Sigmoid colon (tissue), 7 donors: Measurements from ENCODE around the gene SLC35B1. TPM values are rescaled to one million over a fixed set of nuclear protein-coding genes. Genes with fewer than 3 reads are reported as not detected.
A peak's percentile ranks its signal among the peaks of the same experiment; 100 is the strongest.

ENCODE experiments used
- DNase-seq: peaks from one replicate; pipeline ENCODE4 v3.0.0-alpha.2; 2019
- H3K27ac ChIP-seq, 4 donors: fragments of 200-600 bp; sonication (generic); one replicate each; pipeline ENCODE4 v1.5.1; 2016 to 2019; ENCODE audit warnings: mild to moderate bottlenecking in 1 of 4
- H3K27me3 ChIP-seq, 3 donors: fragments of 200-600 bp; sonication (generic); one replicate each; pipeline ENCODE4 v1.5.1; 2019; ENCODE audit warnings: mild to moderate bottlenecking in 1 of 3
- H3K36me3 ChIP-seq, 4 donors: fragments of 200-600 bp; sonication (generic); one replicate each; pipeline ENCODE4 v1.5.1; 2016 to 2019
- H3K4me1 ChIP-seq, 4 donors: fragments of 200-600 bp; sonication (generic); one replicate each; pipeline ENCODE4 v1.5.1; 2017 to 2019
- H3K4me3 ChIP-seq, 4 donors: fragments of 200-600 bp; sonication (generic); one replicate each; pipeline ENCODE4 v1.5.1; 2017 to 2019; ENCODE audit warnings: mild to moderate bottlenecking in 2 of 4, moderate library complexity in 1 of 4
- H3K9me3 ChIP-seq, 4 donors: fragments of 200-600 bp in 3 of 4; sonication (generic) in 3 of 4; one replicate each; pipeline versions ENCODE4 v1.5.1 to v1.6.1; 2013 to 2019
- EP300 ChIP-seq, 4 donors: sonication (generic); formaldehyde crosslinking; IDR thresholded peaks; one replicate each; pipeline ENCODE4 v1.6.1; 2017; ENCODE audit warnings: antibody characterized with exemption in 4 of 4
- POLR2A ChIP-seq, 2 donors: fragments of 450-650 bp; IDR thresholded peaks; one replicate each; pipeline ENCODE4 v1.6.1; 2016; ENCODE audit warnings: antibody characterized with exemption in 2 of 2, mild to moderate bottlenecking in 2 of 2, moderate library complexity in 2 of 2
- POLR2AphosphoS5 ChIP-seq, 4 donors: sonication (generic); formaldehyde crosslinking; IDR thresholded peaks; one replicate each; pipeline ENCODE4 v1.6.1; 2017; ENCODE audit warnings: antibody characterized with exemption in 4 of 4
- whole genome bisulfite sequencing, 2 donors: extraction: QIAGEN DNeasy Blood & Tissue Kit; methylation state at CpG; one replicate each; pipeline ENCODE4 v1.1.7; 2013; 5-methylcytosine and 5-hydroxymethylcytosine counted together
- intact Hi-C: fragments of 100-400 bp; cut with DNase I; formaldehyde crosslinking; loops from one replicate; pipeline ENCODE4 v1.15.1; 2023
- polyA plus RNA-seq, 3 donors: library from polyadenylated mRNA; stranded (reverse); fragments of 200-250 nt; gene quantifications; one replicate each; pipeline ENCODE4 v1.2.3, GENCODE V29; 2013
- total RNA-seq, 4 donors: library from RNA; depleted of rRNA; stranded (reverse); fragments of >200 nt; gene quantifications; one replicate each; pipeline ENCODE4 v1.1.0, GENCODE V29; 2016
- TF ChIP-seq, protein P1 (sequence below), 4 experiments: fragments of 450-650 bp in 3 of 4; fragments of 200-600 bp in 1 of 4; IDR thresholded peaks; one replicate each; pipeline ENCODE4 v1.5.1; 2016 to 2019; ENCODE audit warnings: antibody characterized with exemption in 4 of 4, mild to moderate bottlenecking in 3 of 4, moderate library complexity in 2 of 4
- donor health status: healthy with polysubstance abuse.
- donor health status: Bipolar disorder and iron deficiency.
- donor health status: healthy.

Gene SLC35B1
- total and polyA plus RNA-seq, 7 donors: 13.0 to 59.7 (median 24.0) TPM

GRCh38 chr17:49715717-49716279 is 8.0 kb upstream of the SLC35B1 start:
- Histone ChIP-seq H3K9me3 (no peaks in the 10 kb centered on the region), H3K4me1 (peaks cover 0 to 8% (median 0%) of the 10 kb centered on the region in 4 donors), H3K27ac (peak overlapping the region in 1 of 4 donors; percentile 71), H3K4me3 (no peak overlapping the region), H3K27me3 (no peaks in the 10 kb centered on the region), H3K36me3 (peaks cover 35 to 98% (median 48%) of the 10 kb centered on the region in 4 donors)
- TF ChIP-seq, protein P1, sequence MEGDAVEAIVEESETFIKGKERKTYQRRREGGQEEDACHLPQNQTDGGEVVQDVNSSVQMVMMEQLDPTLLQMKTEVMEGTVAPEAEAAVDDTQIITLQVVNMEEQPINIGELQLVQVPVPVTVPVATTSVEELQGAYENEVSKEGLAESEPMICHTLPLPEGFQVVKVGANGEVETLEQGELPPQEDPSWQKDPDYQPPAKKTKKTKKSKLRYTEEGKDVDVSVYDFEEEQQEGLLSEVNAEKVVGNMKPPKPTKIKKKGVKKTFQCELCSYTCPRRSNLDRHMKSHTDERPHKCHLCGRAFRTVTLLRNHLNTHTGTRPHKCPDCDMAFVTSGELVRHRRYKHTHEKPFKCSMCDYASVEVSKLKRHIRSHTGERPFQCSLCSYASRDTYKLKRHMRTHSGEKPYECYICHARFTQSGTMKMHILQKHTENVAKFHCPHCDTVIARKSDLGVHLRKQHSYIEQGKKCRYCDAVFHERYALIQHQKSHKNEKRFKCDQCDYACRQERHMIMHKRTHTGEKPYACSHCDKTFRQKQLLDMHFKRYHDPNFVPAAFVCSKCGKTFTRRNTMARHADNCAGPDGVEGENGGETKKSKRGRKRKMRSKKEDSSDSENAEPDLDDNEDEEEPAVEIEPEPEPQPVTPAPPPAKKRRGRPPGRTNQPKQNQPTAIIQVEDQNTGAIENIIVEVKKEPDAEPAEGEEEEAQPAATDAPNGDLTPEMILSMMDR (IDR thresholded peaks at IDR 0.05): no peak
- TF ChIP-seq POLR2AphosphoS5 (IDR thresholded peaks at IDR 0.05) (no peak), POLR2A (IDR thresholded peaks at IDR 0.05) (no peak)
- DNase-seq: no peak
- intact Hi-C loops: no loop called here
- 78 to 79% methylated on average over 9 of the region's 9 CpGs for WGBS, 2 donors

DNA sequence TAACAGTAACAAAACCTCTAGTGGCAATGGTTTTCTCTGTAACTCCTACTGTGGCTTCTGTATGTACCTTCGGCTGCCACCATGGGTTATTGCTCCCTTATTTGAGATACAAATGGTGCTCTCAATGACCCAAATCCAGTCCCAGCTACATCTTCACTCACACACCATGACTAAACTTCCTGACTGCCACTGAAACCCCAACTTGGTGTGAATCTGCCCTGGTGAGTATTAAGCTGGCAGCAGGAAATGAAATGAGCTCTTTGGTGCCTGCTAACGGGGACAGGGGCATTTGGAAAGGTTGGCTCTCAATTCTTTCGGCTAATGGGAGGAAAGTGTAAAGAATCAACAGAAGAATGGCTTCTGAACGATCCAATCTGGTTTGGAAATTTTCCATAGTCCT is 7.5 kb upstream of the SLC35B1 start:
- TF ChIP-seq, protein P1 (IDR thresholded peaks at IDR 0.05): no peak
- TF ChIP-seq POLR2AphosphoS5 (IDR thresholded peaks at IDR 0.05) (no peak), EP300 (IDR thresholded peaks at IDR 0.05) (no peak), POLR2A (IDR thresholded peaks at IDR 0.05) (no peak)
- Histone ChIP-seq H3K36me3 (peaks cover 35 to 99% (median 48%) of the 10 kb centered on the region in 4 donors), H3K9me3 (no peaks in the 10 kb centered on the region), H3K27ac (peak overlapping the region in 1 of 4 donors; percentile 71), H3K4me1 (peaks cover 0 to 8% (median 0%) of the 10 kb centered on the region in 4 donors), H3K4me3 (no peak overlapping the region), H3K27me3 (no peaks in the 10 kb centered on the region)
- intact Hi-C loops: no loop called here
- DNase-seq: no peak
- 81 to 82% methylated on average over 4 of the region's 4 CpGs for WGBS, 2 donors

DNA sequence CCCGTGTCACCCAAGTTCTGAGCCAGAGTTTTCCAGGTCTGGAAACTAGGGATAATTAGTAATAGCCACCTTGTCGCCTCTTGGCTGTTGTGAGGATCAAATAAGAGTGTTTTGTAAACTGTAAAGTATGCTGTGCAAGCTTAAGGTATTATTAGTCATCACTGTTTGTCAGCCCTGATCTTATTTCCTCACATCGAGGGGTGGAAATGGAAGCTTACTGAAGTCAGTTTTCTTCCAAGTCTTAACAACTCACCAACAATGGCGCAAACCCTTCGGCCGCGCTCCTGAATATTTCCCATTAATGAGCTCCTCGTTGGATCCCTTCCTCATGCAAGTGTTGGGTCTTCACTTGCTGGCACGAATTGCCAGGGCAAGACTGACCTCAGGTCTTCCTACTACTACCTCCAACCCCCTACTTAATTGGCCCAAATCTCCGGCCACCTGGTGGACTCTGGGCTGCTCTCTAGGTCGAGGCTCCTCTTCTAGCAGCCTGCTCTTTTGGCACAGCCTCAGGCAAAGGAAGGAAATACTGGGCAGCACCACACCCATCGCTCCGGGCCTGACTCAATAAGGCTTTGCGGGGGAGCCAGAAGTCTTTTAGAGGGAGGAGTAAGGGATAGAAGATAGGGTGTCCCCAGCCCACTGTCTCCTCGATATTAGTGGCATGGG is 885 bp upstream of the SLC35B1 start:
- Histone ChIP-seq H3K27me3 (no peaks in the 10 kb centered on the region), H3K36me3 (peaks cover 16 to 59% (median 25%) of the 10 kb centered on the region in 4 donors), H3K4me3 (peak overlapping the region in 3 of 4 donors; percentile 76 to 93 (median 82)), H3K4me1 (peaks cover 0 to 23% (median 22%) of the 10 kb centered on the region in 4 donors), H3K9me3 (no peaks in the 10 kb centered on the region), H3K27ac (peak overlapping the region; percentile 89 to 92 (median 90))
- WGBS, 2 donors: 63 to 67% methylated on average over 15 of the region's 15 CpGs
- intact Hi-C loops: loop anchor here (1.0 to 5.0 kb wide), 4 partner anchors 54 to 289 kb away; partner anchors contain the start of genes DLX3 and FAM117A
- TF ChIP-seq EP300 (IDR thresholded peaks at IDR 0.05) (no peak), POLR2AphosphoS5 (IDR thresholded peaks at IDR 0.05) (no peak), POLR2A (IDR thresholded peaks at IDR 0.05) (no peak)
- TF ChIP-seq, protein P1 (IDR thresholded peaks at IDR 0.05): no peak
- DNase-seq: no peak

DNA sequence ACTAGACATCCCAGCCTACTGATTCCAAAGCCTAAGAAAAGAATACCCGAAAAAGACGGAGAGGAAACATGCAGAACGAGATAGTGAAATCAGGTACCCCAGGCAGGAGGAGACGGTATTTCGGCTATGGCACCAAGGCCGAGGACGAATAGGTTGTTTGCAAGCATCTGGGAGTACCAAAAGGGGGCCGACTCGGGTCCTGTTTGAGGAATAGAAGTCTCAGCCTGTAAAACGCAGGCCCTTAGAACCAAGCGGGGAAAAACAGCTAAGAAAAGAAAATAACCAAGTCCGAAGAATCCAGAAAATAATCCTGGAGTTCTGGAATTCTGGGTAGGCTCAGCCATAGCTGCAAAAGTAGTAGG is 537 bp downstream of the SLC35B1 start:
- Histone ChIP-seq H3K27me3 (no peaks in the 10 kb centered on the region), H3K4me3 (peak overlapping the region; percentile 76 to 93 (median 85)), H3K4me1 (peaks cover 0 to 23% (median 22%) of the 10 kb centered on the region in 4 donors), H3K27ac (peak overlapping the region; percentile 89 to 92 (median 90)), H3K9me3 (no peaks in the 10 kb centered on the region), H3K36me3 (peaks cover 27 to 59% (median 38%) of the 10 kb centered on the region in 4 donors)
- TF ChIP-seq POLR2AphosphoS5 (IDR thresholded peaks at IDR 0.05): no peak
- WGBS, 2 donors: 1% methylated on average over 12 of the region's 12 CpGs
- no peak for DNase-seq
- intact Hi-C loops: loop anchor here (5.0 kb wide), 3 partner anchors 55 to 290 kb away; partner anchors contain the start of genes DLX3 and FAM117A

DNA sequence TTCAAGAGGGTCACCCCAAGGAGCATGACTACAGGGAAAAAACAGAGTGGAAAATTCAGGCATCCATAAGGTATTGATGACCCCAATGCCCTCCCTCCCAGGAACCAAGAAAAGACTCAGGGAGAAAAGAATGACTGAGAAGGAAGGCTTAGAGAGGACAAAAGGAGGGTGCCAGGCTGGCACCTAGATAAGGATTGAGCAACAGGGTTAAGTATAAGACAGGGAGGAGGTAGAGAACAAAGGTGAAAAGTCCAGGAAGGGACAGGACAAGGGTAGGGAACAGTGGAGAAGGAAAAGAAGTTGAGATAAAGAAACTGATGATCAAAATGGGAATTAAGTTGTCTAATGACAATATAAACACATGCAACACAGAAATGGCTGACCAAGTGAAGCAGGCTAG is 2.5 kb downstream of the SLC35B1 start:
- no peaks in the 10 kb centered on the region for H3K9me3 ChIP-seq
- TF ChIP-seq EP300 (IDR thresholded peaks at IDR 0.05) (no peak), POLR2AphosphoS5 (IDR thresholded peaks at IDR 0.05) (no peak), POLR2A (IDR thresholded peaks at IDR 0.05) (no peak)
- TF ChIP-seq, protein P1 (IDR thresholded peaks at IDR 0.05): no peak
- no peaks in the 10 kb centered on the region for H3K27me3 ChIP-seq
- no peak overlapping the region for H3K4me3 ChIP-seq
- no peak overlapping the region for H3K27ac ChIP-seq
- intact Hi-C loops: loop anchor here (5.0 kb wide), 3 partner anchors 57 to 292 kb away; partner anchors contain the start of genes DLX3 and FAM117A
- no peak for DNase-seq
- peaks cover 0 to 23% (median 22%) of the 10 kb centered on the region in 4 donors for H3K4me1 ChIP-seq
- H3K36me3 ChIP-seq: peaks cover 36 to 60% (median 48%) of the 10 kb centered on the region in 4 donors
